GM13977 (cell line): Measurements from ENCODE around the gene ZDHHC14.

ENCODE experiments used
- DNase-seq: peaks from one replicate; pipeline ENCODE4 v3.0.0; 2012; ENCODE audit warnings: low spot score
- CTCF ChIP-seq: IDR thresholded peaks from 2 replicates; pipeline ENCODE4 v1.5.1; 2012; ENCODE audit warnings: mild to moderate bottlenecking, control low read depth; ENCODE audit not compliant: insufficient read depth; ENCODE audit errors: extremely low read depth, missing control alignments
- in situ Hi-C: fragments of 300-500 bp; cut with MboI; formaldehyde crosslinking; loops from one replicate; pipeline ENCODE4 v1.12.0; 2022; ENCODE audit warnings: low sequenced_read_pairs, low pct_unique_long_range_greater_than_20kb, mixed read lengths, inconsistent platforms; ENCODE audit not compliant: unreplicated experiment

Gene ZDHHC14

GRCh38 chr6:157487110-157487773 lies 106.3 kb downstream of the ZDHHC14 start:
- TF ChIP-seq CTCF: no peak
- no peak for DNase-seq
- in situ Hi-C loops: no loop called here

- in situ Hi-C loops: no loop called here
- no peak for TF ChIP-seq CTCF
- no peak for DNase-seq
These were observed 107.1 kb downstream of the ZDHHC14 start for GRCh38 chr6:157488058-157488457.

- in situ Hi-C loops: no loop called here
These were observed 107.7 kb downstream of the ZDHHC14 start for GRCh38 chr6:157488716-157489118.

GRCh38 chr6:157490611-157491269 lies 109.8 kb downstream of the ZDHHC14 start:
- DNase-seq: no peak
- in situ Hi-C loops: no loop called here
- TF ChIP-seq CTCF: no peak

More at GRCh38 chr6:157488716-157489118, 107.7 kb downstream of the ZDHHC14 start:
- no peak for TF ChIP-seq CTCF
- no peak for DNase-seq

GRCh38 chr6:157491571-157492232 lies 110.7 kb downstream of the ZDHHC14 start:
- in situ Hi-C loops: no loop called here
- TF ChIP-seq CTCF: no peak
- DNase-seq: no peak

- DNase-seq: no peak
- in situ Hi-C loops: no loop called here
- no peak for TF ChIP-seq CTCF
These were observed 111.3 kb downstream of the ZDHHC14 start for GRCh38 chr6:157492249-157492648.
